RWPE2 (cell line): ENCODE data around the gene ST6GALNAC5.
"Not testable (repeated sequence)": the region's sequence is repeated elsewhere in the genome, so short reads cannot be mapped to it uniquely, and the experiment has no call there.

Experiments used
- ATAC-seq: fragments of 200-7000 bp; cut with Tn5 transposase; 3 replicates; pipeline ENCODE4 v1.9.1; 2021; ENCODE audit warnings: low read depth
- DNase-seq: peaks from one replicate; pipeline ENCODE4 v3.0.0-alpha.2; 2020; ENCODE audit warnings: low spot score
- H3K27ac ChIP-seq: fragments of 450-650 bp; 2 replicates; pipeline ENCODE4 v1.5.1; 2017; ENCODE audit warnings: mild to moderate bottlenecking; ENCODE audit not compliant: poor library complexity, severe bottlenecking
- H3K27me3 ChIP-seq: fragments of 250-450 bp; sonication (Bioruptor Pico); 2 replicates; pipeline ENCODE4 v1.5.1; 2021; ENCODE audit warnings: mild to moderate bottlenecking, moderate library complexity; ENCODE audit not compliant: insufficient read depth, poor library complexity, severe bottlenecking
- H3K36me3 ChIP-seq: fragments of 250-450 bp; sonication (Bioruptor Pico); 2 replicates; pipeline ENCODE4 v1.5.1; 2020; ENCODE audit warnings: low read depth, mild to moderate bottlenecking, moderate library complexity
- H3K4me1 ChIP-seq: fragments of 250-450 bp; sonication (Bioruptor Pico); 2 replicates; pipeline ENCODE4 v1.5.1; 2021; ENCODE audit warnings: mild to moderate bottlenecking, moderate library complexity; ENCODE audit not compliant: insufficient read depth, poor library complexity, severe bottlenecking
- H3K4me3 ChIP-seq: fragments of 250-450 bp; sonication (Bioruptor Pico); 2 replicates; pipeline ENCODE4 v1.5.1; 2021; ENCODE audit warnings: mild to moderate bottlenecking, moderate library complexity; ENCODE audit not compliant: severe bottlenecking
- H3K9me3 ChIP-seq: fragments of 250-450 bp; sonication (Bioruptor Pico); 2 replicates; pipeline ENCODE4 v1.5.1; 2021; ENCODE audit warnings: mild to moderate bottlenecking, moderate library complexity; ENCODE audit not compliant: severe bottlenecking
- CTCF ChIP-seq: fragments of 450-650 bp; IDR thresholded peaks from one replicate; pipeline ENCODE4 v1.5.1; 2017; ENCODE audit warnings: mild to moderate bottlenecking, moderate library complexity; ENCODE audit not compliant: poor library complexity, severe bottlenecking

The ST6GALNAC5 gene

GRCh38 chr1:76957961-76958360, 90.7 kb downstream of the ST6GALNAC5 start:
- H3K27me3 ChIP-seq: no peaks in the 10 kb centered on the region
- no peaks in the 10 kb centered on the region for H3K9me3 ChIP-seq
- no peak for ATAC-seq
- no peak overlapping the region for H3K4me3 ChIP-seq
- DNase-seq: no peak
- H3K27ac ChIP-seq: no peak overlapping the region
- no peaks in the 10 kb centered on the region for H3K4me1 ChIP-seq
- TF ChIP-seq CTCF: no peak
- no peaks in the 10 kb centered on the region for H3K36me3 ChIP-seq

- no peak for TF ChIP-seq CTCF
- Histone ChIP-seq H3K27ac (no peak overlapping the region), H3K4me3 (no peak overlapping the region), H3K27me3 (no peaks in the 10 kb centered on the region), H3K4me1 (no peaks in the 10 kb centered on the region), H3K36me3 (no peaks in the 10 kb centered on the region), H3K9me3 (no peaks in the 10 kb centered on the region)
- ATAC-seq (no peak), DNase-seq (no peak)
Observed at GRCh38 chr1:76958828-76959227, 91.5 kb downstream of the ST6GALNAC5 start.

- H3K4me1 ChIP-seq: no peaks in the 10 kb centered on the region
- no peak overlapping the region for H3K4me3 ChIP-seq
- no peak for TF ChIP-seq CTCF
- no peak overlapping the region for H3K27ac ChIP-seq
- no peaks in the 10 kb centered on the region for H3K36me3 ChIP-seq
- H3K9me3 ChIP-seq: no peaks in the 10 kb centered on the region
- no peak for ATAC-seq
- no peaks in the 10 kb centered on the region for H3K27me3 ChIP-seq
- DNase-seq: no peak
Observed at GRCh38 chr1:76959556-76959955, 92.3 kb downstream of the ST6GALNAC5 start.

- no peaks in the 10 kb centered on the region for H3K9me3 ChIP-seq
- no peaks in the 10 kb centered on the region for H3K27me3 ChIP-seq
- no peaks in the 10 kb centered on the region for H3K36me3 ChIP-seq
- no peak for DNase-seq
- no peaks in the 10 kb centered on the region for H3K4me1 ChIP-seq
- no peak for ATAC-seq
- no peak for TF ChIP-seq CTCF
- no peak overlapping the region for H3K4me3 ChIP-seq
- H3K27ac ChIP-seq: no peak overlapping the region
Observed at GRCh38 chr1:76961181-76961819, 94.0 kb downstream of the ST6GALNAC5 start.

- DNase-seq (no peak), ATAC-seq (no peak)
- no peaks in the 10 kb centered on the region for H3K9me3 ChIP-seq
- no peaks in the 10 kb centered on the region for H3K36me3 ChIP-seq
- H3K4me3 ChIP-seq: no peak overlapping the region
- H3K4me1 ChIP-seq: no peaks in the 10 kb centered on the region
- no peaks in the 10 kb centered on the region for H3K27me3 ChIP-seq
- H3K27ac ChIP-seq: no peak overlapping the region
- TF ChIP-seq CTCF: no peak
Observed at GRCh38 chr1:76961820-76962207, 94.5 kb downstream of the ST6GALNAC5 start.

GRCh38 chr1:76981267-76981666, 114.0 kb downstream of the ST6GALNAC5 start:
- not testable (repeated sequence) for H3K4me1 ChIP-seq, DNase-seq, H3K36me3 ChIP-seq, H3K27me3 ChIP-seq, H3K4me3 ChIP-seq, ATAC-seq, H3K27ac ChIP-seq, H3K9me3 ChIP-seq
